Stimulated activated CD8-positive, alpha-beta memory T cell treated with anti-CD3 and anti-CD28 coated beads, Interleukin-15, amount 100 ng/mL, for 48 hours (primary cell): Measurements from ENCODE around the gene ABITRAM.
"Not testable (repeated sequence)": the region's sequence is repeated elsewhere in the genome, so short reads cannot be mapped to it uniquely, and the experiment has no call there.

Source experiments
- DNase-seq, 2 donors: peaks; one replicate each; pipeline ENCODE4 v3.0.0-alpha.2; 2020; ENCODE audit warnings: low read depth in 2 of 2

Gene ABITRAM

DNA sequence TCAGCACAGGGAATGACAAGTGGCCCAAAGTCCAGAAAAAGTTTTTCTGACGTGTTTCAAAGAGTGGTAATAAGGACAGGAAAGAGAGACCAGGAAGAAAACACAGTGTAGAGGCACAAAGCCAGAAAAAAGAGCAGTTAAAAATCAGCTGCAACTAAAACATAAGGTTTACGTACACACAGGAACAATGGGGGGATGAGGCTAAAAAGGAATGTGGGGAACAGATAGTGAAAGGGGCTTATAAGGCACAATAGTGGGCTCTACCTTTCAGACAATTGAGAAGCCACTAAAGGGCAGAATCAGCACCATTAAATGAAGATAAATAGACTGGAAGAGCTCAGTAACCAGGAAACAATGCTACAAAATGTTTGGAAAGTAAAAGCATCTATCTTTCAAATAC is 5.8 kb upstream of the ABITRAM start:
- DNase-seq = no peak

DNA sequence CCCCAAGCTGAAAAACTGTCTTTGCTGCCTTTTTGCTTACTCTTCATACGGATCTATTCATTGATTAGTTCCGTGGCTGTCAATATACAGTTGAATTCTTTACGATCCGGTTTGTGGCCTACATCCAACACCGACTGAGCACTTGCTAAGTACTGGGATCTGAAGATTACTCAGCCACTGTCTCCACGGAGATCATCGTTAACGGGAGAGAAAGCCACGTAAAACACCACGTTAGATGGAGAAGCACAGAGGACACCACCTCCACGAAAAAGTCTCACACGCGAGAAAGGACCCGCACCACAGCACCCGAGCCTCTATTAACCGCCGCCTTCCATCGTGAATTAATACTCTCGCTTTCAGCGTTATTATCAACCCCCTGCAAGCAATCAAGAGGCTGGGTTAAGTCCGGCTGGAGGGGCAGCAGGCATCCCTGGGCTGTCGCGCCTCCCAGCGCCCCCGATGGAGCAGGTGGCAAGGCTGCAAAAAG is 926 bp upstream of the ABITRAM start:
- no peak for DNase-seq

DNA sequence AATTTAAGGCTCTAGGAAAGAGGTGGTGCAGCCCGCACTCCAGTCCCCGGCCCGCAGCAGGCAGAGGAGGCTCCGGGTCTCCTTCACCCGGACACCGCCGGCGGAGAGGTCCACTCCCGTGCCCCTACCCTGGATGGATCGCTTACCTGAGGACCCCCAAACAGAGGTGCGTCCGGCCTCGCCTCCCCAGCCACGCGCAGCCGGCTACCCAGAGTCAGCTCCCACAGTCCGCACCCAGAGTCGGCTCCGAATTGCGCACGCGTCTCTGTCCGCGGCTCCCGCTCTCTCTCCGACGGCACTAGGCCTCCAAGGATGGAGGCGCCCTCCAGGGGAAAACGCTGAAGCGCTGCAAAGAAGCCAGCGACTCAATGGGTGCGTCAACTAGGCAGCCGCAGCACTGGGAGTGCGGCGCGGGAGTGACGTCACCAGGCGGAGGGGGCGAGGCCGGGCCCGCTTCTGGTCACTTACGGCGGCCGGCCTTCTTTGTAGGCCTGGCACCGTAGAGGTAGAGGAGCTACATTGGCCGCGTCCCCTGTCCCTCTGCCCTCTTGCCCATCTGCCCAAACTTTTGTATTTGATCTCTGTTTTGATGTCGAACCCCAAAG is 380 bp upstream of the ABITRAM start, which contains the start of gene ELP1:
Gene ELP1 (minus strand): TSS at position 407 of the 605 bp plus-strand sequence. CDS start 2,978 bp downstream, outside the sequence.
- peak; percentile 85 for DNase-seq

DNA sequence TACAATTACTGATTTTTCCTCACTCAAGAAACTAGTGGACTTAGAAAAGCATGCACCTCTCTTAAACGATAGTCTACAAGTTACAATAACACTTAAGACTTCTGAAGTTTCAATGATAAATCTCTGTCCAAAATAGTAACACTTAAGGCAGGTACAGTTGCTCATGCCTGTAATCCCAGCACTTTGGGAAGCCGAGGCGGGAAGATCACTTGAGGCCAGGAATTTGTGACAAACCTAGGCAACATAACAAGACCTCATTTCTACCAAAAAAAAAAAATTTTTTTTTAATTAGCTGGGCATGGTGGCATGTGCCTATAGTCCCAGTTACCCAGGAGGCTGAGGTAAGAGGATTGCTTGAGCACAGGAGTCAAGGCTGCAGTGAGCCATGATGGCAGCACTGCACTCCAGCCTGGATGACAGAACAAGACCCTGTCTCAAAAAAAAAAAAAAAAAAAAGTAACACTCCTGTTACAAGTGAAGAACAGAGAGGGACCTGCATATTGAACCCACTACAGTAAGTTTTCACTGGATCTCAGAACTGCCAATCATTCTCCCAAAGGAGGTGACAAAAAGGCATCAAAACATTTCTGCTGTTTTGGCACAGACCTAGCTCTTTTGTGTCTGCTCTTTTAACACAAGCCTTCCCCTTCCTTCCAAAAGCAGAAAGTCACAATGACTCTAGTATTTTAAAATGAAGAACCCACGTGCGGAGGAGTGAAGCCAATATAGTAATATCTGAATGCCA is 3.5 kb downstream of the ABITRAM start:
- no peak for DNase-seq

DNA sequence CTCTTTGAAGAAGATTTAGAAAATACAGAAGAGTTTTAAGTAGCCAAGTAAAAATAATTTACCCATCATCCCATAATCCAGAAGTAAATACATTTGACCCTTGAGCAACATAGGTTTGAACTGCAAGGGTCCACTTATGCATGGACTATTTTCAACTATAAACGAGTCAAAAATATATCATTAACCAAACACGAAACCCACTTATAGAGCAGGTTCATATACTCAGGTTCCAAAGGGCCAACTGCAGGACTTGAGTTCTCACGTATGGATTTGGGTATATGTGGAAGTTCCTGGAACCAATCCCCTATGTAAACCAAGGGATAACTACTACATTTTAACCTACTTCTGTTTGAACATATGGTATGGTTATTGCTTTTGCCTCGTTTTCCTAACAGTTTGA is 5.8 kb downstream of the ABITRAM start:
- DNase-seq = no peak

DNA sequence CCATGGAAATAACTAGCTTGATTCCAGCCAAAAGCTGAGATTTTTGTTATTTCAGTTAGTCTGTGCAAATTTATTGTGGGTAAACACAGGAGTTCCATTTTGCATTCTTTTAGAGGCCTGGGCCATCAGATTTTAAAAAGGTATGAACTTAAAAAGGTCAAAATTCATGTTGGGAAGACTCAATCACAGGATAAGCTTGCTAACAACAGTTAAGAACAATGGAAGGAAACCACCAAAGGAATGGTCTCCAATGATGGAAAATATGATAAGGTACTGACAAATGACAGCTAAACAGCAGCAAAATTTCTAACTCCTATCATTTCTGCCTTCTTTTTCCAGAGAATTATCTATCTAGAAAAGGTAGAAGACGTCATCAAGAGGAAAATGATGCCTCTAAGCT is 16.0 kb downstream of the ABITRAM start:
- DNase-seq = no peak

DNA sequence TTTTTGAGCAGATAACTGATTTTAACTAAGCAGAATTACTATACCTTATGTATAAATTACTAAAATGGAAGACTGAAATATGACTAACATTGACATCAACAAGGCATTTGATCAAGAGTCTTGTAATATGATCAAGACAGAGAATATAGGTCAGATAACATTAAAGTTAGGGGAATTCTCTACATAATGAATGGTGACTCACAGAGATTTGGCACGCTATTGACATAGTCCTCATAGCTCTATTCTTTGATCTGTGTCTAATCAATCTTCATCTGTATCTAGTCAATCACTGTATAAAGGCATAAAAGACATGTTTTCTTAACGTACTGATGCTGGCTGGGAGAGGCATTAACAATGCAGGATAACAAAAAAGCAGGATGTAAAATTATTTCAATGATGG is 17.4 kb downstream of the ABITRAM start:
- DNase-seq = no peak

DNA sequence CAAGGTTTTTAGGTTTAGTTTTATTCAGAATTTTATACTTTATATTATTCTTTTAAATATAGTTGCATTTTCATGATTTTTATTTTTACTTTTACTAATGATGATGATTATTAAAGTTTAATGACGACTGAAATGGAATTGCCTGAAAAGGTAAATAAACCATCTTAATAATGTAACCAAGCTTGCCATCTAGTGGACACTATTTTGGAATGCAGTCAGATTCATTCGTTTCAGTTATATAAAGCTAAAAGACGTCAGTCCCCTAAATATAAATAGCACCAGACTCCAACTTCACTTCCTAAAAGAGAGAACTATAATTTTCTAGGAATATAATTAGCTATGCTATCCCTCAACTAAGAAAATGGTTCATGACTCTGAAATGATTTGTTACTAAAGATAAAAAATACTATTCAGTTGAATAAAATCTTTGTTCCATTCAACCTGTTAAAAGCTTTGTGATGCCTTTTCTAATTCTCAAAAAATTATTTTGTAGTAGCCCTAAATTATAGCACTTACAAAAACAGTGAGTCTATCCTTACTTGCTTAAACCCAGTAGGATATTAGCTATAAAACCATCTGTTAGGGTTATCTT is 19.9 kb downstream of the ABITRAM start:
- DNase-seq = no peak

DNA sequence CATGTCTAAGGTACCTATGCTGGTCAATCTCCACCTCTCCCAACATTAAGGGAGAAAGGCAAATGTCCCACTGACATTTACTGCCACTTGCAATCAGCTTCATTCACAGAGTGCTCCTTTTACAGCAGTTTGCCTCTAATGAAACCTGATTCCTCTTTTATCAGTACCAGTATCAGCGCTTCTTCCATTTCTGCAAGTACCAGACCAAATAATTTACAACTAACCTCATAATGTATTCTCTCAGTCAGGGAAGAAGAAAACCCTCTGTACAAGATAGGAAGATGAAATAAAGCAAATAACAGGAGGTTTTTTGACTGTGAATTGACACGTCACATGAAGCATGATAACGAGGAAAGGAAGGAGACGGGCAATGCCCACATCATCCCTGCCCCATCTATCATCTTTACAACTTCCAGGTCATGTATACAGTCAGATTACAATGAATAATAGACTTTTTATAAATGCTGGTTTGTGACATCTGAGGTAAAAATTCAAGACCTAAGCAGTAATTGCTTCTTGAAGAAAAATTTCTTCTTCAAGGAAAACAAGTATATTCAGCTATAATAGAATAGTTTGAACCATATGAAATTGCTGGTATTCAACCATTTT is 21.9 kb downstream of the ABITRAM start:
- DNase-seq = no peak

DNA sequence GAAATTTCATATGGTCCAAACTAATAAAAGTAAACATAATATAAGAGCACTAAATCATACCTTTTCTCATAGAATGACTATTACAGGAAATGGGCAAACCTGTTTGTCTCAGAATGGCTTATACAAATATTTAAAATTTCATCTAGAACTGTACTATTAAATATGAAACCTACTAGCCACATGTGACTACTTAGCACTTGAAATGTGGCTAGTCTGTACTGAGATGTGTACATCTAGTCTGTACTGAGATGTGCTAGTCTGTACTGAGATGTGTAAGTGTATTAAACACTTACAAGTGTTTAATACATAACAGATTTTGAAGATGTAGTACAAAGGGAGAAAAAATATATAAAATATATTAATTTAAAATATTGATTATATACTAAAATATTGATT is 22.4 kb downstream of the ABITRAM start:
- DNase-seq = no peak

DNA sequence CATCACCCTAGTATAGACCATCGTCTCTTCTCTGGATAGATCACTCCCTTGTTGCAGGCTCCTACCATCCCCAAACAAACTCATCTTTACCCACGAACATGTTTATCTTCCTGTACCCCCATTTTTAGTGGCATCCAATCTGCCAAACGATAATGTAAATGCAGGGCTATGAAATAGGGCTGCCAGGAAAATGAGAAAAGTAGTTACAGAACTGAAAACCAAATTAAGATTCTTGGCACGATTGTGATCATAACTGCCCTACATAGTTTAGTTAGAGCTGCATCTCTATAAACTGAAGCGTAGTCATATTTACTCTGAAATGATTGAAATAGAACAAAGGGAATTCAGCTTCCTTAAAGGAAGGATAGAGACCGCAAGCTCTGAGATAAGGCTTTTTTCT is 26.1 kb downstream of the ABITRAM start:
- DNase-seq = no peak

DNA sequence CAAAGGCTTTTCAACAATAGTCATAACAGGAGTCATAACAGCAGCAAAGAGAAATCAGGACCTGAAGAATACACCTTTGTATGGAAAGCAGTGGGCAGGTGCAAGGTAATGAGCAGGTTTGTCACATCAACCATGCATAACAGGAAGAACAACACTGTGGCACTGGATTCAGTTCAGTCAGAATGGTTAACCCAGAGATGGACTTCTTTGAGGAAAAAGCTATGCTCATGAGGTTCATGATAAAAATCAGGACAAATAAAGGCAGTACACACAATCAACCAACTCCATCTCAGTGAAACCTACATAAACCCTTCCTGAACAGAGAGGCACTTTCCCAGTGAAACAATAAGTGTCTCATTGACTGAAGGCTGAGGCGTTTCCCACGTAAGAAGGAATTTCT is 27.0 kb downstream of the ABITRAM start:
- DNase-seq = no peak

DNA sequence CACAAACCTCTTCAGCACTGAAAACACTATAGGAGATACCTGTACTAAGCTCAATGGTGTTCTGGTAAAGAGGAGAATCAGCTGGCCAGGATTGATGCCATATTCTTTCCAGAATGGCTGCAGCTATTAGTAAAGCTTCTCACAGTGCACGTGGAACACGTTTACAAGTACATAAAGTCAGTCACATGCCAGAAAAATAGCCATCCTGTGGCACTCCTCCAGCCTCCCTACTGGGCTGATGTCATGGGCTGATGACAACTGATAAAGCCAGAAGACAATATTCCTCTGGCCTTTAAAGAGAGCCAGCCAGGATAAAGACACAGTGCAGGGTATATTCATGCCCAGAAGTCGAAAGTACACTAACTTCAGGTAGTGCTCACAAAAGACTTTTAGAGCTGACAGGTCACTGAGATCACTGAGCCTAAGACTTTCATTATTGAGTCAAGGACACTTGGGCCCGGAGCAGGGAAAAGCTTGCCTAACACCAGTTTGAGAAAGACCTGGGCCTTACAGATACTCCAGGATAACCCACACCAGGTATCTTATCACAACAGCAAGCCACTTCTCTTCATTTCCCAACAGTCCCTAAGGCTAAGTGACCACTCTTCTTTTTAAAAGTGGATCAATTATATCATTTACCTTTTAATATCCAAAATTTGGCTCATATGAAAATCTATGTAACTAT is 29.4 kb downstream of the ABITRAM start:
- DNase-seq = no peak

DNA sequence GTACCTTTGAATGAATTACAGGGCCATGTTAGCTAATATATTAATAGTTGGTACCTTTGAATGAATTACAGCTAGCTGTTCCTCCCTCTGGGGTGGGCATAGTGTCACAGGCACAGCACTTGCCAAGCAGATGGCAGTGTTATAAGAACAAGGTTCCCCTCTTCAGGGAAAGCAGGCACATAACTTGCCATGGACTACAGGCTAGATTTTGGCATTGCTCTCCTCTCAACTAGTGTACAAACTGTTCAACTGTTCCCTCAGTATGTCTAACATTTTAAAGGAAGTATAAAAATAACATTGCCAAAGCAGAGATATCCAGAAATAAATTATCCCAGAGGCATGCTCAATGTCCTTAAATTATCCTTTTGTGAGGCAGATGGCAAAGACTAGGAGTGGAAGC is 33.7 kb downstream of the ABITRAM start:
- DNase-seq = no peak

DNA sequence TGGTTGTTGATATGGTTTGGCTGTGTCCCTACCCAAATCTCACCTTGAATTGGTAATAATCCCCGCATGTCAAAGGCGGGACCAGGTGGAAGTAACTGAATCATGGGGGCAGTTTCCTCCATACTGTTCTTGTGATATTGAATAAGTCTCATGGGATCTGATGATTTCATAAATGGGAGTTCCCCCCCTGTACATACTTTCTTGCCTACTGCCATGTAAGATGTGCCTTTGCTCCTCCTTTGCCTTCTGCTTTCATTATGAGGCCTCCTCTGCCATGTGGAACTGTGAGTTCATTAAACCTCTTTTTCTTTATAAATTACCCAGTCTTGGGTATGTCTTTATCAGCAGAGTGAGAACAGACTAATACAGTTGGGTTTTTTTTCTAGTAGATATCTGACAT is 37.2 kb downstream of the ABITRAM start:
- not testable (repeated sequence) for DNase-seq

DNA sequence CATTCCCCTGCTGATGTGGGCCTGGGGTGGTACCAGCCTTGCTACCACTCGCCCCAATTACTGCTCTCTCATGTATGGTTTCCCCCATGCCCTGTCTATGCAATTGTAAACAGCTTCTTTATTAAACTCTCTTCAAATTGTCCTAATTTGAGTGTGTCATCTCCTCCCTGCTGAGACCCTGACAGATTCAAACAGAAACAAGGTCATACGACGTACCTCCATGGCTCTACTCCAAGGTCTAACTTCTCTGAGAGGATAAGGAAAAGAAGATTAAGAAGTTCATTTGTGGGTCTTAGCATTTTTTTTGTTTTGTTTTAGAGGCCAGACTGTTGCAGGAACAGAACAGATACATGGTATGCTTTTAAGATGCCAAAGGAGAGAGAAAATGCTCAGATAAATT is 38.0 kb downstream of the ABITRAM start:
- DNase-seq = no peak

DNA sequence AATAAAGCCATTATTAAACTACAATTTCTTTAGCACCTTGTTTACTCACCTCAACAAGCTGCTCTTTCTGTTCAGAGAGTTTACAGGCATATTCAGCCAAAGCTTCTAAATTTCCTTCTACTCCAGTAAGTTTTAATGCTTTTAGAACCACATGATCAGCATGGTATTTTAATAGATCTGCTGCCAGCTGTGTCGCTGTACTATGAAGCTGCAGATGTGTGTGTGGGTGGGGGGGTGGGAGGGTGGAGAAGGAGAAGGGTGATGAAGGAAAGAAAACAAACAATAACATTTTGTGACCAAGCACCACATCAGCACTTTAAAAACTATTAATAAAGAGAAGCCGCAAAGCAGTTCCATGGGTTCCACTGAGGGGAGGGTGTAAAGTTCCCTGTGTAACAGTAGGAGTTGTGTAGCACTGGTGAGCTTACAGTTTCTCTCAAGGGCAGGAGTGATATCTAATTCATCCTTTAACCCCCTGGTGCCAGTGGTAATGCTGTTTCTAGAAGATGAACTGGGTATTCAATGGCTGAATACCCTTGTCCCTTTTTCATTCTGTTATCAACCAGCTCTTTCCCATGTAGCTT is 38.5 kb downstream of the ABITRAM start:
- no peak for DNase-seq

DNA sequence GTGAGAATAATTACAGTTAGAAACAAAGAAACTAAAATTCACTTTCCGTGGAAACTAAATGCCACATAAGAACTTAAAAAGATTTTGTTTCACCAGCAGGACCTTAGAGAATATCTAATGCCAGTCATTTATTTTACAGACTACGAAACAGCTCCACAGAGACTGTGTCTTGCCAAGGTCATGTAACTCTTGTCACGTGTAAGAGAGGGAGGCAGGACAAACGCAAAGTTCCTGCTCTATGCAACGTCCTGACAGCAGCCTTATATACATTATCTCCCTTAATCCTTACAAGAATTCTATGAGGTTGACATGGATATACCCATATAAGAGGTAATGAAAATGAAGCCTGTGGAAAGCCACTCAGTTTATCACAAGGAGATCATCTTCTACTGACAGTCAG is 39.7 kb downstream of the ABITRAM start:
- no peak for DNase-seq

DNA sequence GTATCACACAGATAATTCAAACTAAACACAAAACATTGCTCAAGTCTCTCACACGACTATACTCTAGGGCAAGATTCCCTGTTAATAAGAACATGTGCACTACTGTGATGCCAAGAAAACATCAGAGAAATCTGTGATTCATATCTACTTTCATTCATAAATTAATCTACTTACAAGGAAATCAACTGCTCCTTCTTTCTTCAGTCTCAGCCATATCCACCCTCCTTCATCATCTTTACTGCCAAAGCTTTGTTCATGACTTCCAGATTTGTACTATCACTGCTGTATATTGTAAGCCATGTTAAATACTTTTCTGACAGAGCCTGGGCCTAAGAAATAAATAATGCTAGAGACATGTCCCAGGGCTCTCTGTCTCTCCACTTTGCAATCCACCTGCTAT is 44.0 kb downstream of the ABITRAM start:
- no peak for DNase-seq

DNA sequence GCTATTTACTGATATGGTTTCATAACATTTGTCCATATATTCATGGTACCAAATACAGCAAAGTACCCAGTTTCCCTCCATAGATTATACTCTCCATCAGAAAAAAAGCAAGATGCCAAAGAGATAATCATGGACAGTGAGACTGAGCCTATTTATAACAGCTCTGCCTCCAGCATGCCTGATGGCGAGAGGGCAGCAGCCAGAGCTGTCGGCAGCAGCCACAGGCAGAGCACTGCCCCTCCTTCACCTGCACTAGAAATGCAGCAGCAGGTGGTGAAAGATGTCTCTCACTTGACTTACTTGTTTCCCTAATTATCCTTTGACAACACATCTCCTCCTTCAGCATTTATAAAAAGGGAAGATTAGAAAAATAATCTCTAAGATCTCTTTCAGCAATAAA is 46.7 kb downstream of the ABITRAM start:
- no peak for DNase-seq

DNA sequence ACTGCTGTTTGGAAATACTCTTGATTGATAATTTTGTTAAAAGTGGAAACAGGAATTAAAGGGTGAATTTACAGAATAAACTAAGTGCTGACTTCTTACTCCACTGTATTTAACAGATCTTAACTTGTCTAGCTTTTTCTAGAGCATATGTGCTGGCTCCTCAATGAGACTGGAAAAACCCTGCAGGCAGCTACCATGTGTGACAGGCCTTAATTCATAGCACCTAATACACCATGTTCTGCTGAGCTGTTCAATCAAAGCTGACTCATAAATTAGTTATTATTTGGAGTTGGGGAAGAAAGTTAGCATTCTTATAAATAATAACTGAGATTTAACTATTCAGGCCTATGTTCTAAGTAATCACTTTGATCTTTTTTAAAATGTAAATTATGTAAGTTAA is 49.7 kb downstream of the ABITRAM start:
- DNase-seq = no peak
